Pancreas (tissue), 10 donors: Measurements from ENCODE around the gene COX5A. TPM values are rescaled to one million over a fixed set of nuclear protein-coding genes. Genes with fewer than 3 reads are reported as not detected.
"Not testable (repeated sequence)": the region's sequence is repeated elsewhere in the genome, so short reads cannot be mapped to it uniquely, and the experiment has no call there.

Experiments used
- ATAC-seq, 4 donors: fragments of 200-7000 bp; cut with Tn5 transposase; one replicate each; pipeline versions ENCODE4 v1.8.0 to v1.9.1; 2020; ENCODE audit warnings: mild to moderate bottlenecking in 4 of 4, moderate library complexity in 4 of 4
- DNase-seq, 6 donors: peaks; one replicate each; pipeline ENCODE4 v3.0.0-alpha.2; 2020
- FAIRE-seq: peaks from 2 replicates; lab custom pipeline; 2012; peaks lifted over from hg19 to GRCh38; lab: Jason Lieb, UNC
- H3K27ac ChIP-seq, 4 donors: fragments of 200-600 bp; sonication (generic); 1 replicate in 3 of 4; 2 replicates in 1 of 4; pipeline versions ENCODE4 v1.5.0 to v1.8.0; 2020
- H3K27me3 ChIP-seq, 4 donors: fragments of 200-600 bp; one replicate each; pipeline ENCODE4 v1.8.0; 2021
- H3K36me3 ChIP-seq, 3 donors: fragments of 200-600 bp; sonication (generic) in 1 of 3; one replicate each; pipeline versions ENCODE4 v1.5.0 to v1.8.0; 2020 to 2021
- H3K4me1 ChIP-seq, 3 donors: fragments of 200-600 bp; one replicate each; pipeline ENCODE4 v1.8.0; 2021
- H3K4me3 ChIP-seq, 4 donors: fragments of 200-600 bp; sonication (generic) in 2 of 4; one replicate each; pipeline versions ENCODE4 v1.5.0 to v1.8.0; 2020 to 2021
- H3K9me3 ChIP-seq, 4 donors: fragments of 200-600 bp; one replicate each; pipeline ENCODE4 v1.8.0; 2021
- WGBS, 2 donors: extraction: QIAGEN DNeasy Blood & Tissue Kit; methylation state at CpG; one replicate each; pipeline ENCODE4 v1.1.7; 2013; 5-methylcytosine and 5-hydroxymethylcytosine counted together
- intact Hi-C, 3 donors: fragments of 100-400 bp; cut with DNase I; formaldehyde crosslinking; loops; one replicate each; pipeline versions ENCODE4 v1.11.1 to v1.14.2; 2022
- polyA plus RNA-seq, 2 donors: library from polyadenylated mRNA; stranded (reverse); fragments of 200-250 nt; gene quantifications; one replicate each; pipeline ENCODE4 v1.2.3, GENCODE V29; 2013
- total RNA-seq, 6 donors: library from RNA; stranded (reverse); fragmentation: NEBNext Ultra II Directional in 4 of 6; extraction: Animal tissue kit (Norgen Biotek cat#: 25700) in 4 of 6; gene quantifications; one replicate each; pipeline versions ENCODE4 v1.2.1 to v1.2.4, GENCODE V29; 2021 to 2023
- TF ChIP-seq, protein P1 (sequence below), 4 donors: fragments of 200-600 bp; sonication (generic) in 3 of 4; IDR thresholded peaks; one replicate each; pipeline versions ENCODE4 v1.5.0 to v1.8.0; 2021; ENCODE audit warnings: antibody characterized with exemption in 4 of 4
- donor health status: healthy with polysubstance abuse.
- donor health status: DM: no; HTN: no; CAD: no; lungs with moderate emphysema.
- donor health status: DM: no; HTN: no; CAD: no.
- donor health status: control.
- donor health status: control.
- donor health status: Bipolar disorder and iron deficiency.
- donor health status: DM: yes; HTN: yes; CAD: no.
- donor health status: DM: no; HTN: no; CAD: no.
- donor health status: DM: no; HTN: no; CAD: no.
- donor health status: DM: yes; HTN: yes; CAD: no.

Gene COX5A
- total and polyA plus RNA-seq, 8 donors = 76.4 to 127 (median 92.7) TPM

DNA sequence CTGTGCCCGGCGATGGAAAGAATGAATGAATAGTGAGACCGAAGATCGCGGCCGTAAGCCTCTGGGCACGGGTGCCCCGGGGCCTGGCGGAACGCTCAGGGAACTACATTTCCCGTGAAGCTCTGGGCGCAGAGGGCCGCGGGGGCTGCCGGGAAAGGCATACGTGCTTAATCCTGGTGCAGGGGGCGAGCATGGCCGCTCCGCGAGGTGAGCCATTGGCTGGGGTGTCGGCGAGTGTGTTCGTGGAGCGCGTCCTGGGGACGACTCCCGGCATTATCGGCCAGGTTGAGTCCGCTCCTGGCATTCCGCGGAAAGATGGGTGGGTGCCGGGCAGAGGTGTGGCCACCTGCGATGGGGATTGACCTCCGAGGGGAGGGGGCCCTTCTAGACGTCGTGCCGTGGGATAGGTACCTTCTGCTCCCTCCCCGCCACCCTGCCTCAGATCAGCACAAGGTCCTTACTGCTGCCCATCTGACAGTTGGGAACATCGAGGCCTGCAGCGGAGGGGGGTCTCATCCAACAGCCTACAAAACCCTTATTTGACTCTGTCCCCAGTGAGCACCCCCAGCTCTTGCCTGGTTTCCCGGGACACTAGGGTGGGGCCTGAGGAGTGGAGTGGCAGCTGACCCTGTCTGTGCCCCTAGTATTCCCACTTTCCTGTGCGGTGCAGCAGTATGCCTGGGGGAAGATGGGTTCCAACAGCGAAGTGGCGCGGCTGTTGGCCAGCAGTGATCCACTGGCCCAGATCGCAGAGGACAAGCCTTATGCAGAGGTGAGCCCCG lies 47.8 kb downstream of the COX5A start, which contains the start of gene MPI:
Gene MPI, plus strand, starts transcription at position 160 of the 782 bp plus-strand sequence. Its CDS starts 32 bp downstream, at position 192.
- Histone ChIP-seq H3K27ac (peak within 1 kb of the TSS in 3 of 4 donors; percentile 39 to 81 (median 75)), H3K4me3 (peak within 1 kb of the TSS; percentile 70 to 95 (median 84)), H3K4me1 (peaks cover 0 to 23% (median 4%) of the 10 kb centered on the region in 3 donors), H3K36me3 (no peaks in the 10 kb centered on the region), H3K9me3 (no peaks in the 10 kb centered on the region), H3K27me3 (no peaks in the 10 kb centered on the region)
- FAIRE-seq (no peak), ATAC-seq (peak; percentile 93 to 99 (median 96)), DNase-seq (peak; percentile 77 to 93 (median 84))
- TF ChIP-seq, protein P1, sequence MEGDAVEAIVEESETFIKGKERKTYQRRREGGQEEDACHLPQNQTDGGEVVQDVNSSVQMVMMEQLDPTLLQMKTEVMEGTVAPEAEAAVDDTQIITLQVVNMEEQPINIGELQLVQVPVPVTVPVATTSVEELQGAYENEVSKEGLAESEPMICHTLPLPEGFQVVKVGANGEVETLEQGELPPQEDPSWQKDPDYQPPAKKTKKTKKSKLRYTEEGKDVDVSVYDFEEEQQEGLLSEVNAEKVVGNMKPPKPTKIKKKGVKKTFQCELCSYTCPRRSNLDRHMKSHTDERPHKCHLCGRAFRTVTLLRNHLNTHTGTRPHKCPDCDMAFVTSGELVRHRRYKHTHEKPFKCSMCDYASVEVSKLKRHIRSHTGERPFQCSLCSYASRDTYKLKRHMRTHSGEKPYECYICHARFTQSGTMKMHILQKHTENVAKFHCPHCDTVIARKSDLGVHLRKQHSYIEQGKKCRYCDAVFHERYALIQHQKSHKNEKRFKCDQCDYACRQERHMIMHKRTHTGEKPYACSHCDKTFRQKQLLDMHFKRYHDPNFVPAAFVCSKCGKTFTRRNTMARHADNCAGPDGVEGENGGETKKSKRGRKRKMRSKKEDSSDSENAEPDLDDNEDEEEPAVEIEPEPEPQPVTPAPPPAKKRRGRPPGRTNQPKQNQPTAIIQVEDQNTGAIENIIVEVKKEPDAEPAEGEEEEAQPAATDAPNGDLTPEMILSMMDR (IDR thresholded peaks at IDR 0.05) = no peak
- 1% methylated on average over 47 of the region's 47 CpGs for WGBS, 2 donors
- intact Hi-C loops = no loop called here

DNA sequence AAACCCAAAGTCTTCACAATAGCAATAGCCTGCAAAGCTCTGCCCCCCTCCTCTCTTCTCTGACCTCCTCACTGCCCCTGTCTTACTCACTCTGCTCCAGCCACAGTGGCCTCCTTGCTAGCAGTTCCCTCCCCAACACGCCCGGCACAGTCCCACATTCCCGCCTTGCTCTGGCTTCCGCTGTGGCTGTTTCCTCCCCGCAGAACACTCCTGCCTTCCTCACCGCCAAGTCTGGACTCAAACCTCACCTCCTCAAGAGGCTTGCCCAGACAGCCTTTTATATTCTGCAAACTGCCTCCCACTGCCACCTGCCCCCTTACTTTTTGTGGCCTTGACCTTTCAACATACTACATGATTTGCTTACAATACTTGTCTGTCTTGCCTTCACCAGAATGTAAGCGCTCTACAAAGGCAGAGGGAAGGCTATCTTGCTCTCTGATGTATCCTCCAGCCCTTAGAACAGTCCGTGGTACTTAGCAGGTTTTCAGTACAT lies 48.4 kb downstream of the COX5A start:
- Histone ChIP-seq H3K27ac (peak overlapping the region in 3 of 4 donors; percentile 39 to 81 (median 75)), H3K4me3 (peak overlapping the region; percentile 70 to 95 (median 84)), H3K36me3 (no peaks in the 10 kb centered on the region), H3K9me3 (no peaks in the 10 kb centered on the region), H3K4me1 (peaks cover 0 to 23% (median 4%) of the 10 kb centered on the region in 3 donors), H3K27me3 (no peaks in the 10 kb centered on the region)
- DNase-seq (peak in 1 of 6 donors; percentile 23), FAIRE-seq (no peak), ATAC-seq (peak; percentile 9 to 28 (median 18))
- intact Hi-C loops = no loop called here
- TF ChIP-seq, protein P1 (IDR thresholded peaks at IDR 0.05) = no peak
- 49 to 52% methylated on average over 8 of the region's 8 CpGs for WGBS, 2 donors

DNA sequence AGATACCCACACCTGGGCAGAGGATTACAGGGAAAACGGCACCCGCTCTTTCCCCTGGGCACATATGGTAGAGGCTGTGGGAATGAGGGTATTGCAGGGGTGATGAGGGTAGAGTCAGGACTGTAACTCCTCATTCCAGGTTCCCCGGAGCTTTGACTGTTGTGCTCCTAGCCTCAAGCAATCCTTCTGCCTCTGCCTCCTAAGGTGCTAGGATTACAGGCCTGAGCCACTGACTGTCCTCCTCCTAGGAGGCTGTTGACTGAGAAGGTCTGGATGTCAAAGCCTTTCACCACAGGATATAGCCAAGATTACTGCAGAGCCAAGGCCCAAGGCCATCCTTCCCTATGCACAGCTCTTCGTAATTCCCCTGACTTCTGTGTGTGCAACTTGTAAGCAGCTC lies 49.2 kb downstream of the COX5A start:
- intact Hi-C loops = no loop called here
- Histone ChIP-seq H3K36me3 (no peaks in the 10 kb centered on the region), H3K9me3 (no peaks in the 10 kb centered on the region), H3K27ac (no peak overlapping the region), H3K4me3 (no peak overlapping the region), H3K27me3 (no peaks in the 10 kb centered on the region), H3K4me1 (peaks cover 0 to 23% (median 4%) of the 10 kb centered on the region in 3 donors)
- ATAC-seq (no peak), DNase-seq (no peak), FAIRE-seq (no peak)
- TF ChIP-seq, protein P1 (IDR thresholded peaks at IDR 0.05) = no peak
- 91 to 95% methylated on average over 4 of the region's 4 CpGs for WGBS, 2 donors

DNA sequence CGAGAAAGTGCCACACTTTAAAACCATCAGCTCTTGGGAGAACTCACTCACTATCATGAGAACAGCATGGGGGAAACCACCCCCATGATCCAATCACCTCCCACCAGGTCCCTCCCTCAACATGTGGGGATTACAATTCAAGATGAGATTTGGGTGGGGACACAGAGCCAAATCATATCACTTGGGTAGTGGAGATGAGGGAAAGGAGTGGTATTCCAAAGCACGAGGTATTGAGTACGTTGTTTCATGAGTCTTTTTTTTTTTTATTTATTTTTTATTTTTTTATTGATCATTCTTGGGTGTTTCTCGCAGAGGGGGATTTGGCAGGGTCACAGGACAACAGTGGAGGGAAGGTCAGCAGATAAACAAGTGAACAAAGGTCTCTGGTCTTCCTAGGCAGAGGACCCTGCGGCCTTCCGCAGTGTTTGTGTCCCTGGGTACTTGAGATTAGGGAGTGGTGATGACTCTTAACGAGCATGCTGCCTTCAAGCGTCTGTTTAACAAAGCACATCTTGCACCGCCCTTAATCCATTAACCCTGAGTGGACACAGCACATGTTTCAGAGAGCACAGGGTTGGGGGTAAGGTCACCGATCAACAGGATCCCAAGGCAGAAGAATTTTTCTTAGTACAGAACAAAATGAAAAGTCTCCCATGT lies 50.2 kb downstream of the COX5A start:
- WGBS, 2 donors = 75 to 88% methylated on average over 6 to 8 of the region's 10 CpGs
- FAIRE-seq, intact Hi-C loops: not testable (repeated sequence)

DNA sequence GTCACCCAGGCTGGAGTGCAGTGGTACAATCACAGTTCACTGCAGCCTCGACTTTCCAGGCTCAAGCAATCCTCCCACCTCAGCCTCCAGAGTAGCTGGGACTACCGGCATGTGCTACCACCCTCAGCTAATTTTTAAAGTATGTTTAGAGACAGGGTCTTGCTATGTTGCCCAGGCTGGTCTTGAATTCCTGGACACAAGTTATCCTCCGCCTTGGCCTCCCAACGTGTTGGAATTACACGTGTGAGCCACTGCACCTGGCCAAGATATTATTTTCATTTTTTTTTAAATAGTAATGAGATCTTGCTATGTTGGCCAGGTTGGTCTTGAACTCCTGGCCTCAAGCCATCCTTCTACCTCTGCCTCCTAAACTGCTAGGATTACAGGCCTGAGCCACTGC lies 52.4 kb downstream of the COX5A start:
- Histone ChIP-seq H3K27ac (no peak overlapping the region), H3K4me3 (no peak overlapping the region), H3K36me3 (no peaks in the 10 kb centered on the region), H3K27me3 (no peaks in the 10 kb centered on the region), H3K4me1 (peaks cover 0 to under 1% (median 0%) of the 10 kb centered on the region in 3 donors), H3K9me3 (no peaks in the 10 kb centered on the region)
- WGBS, 2 donors = 67 to 70% methylated on average over 5 of the region's 5 CpGs
- FAIRE-seq = no peak
- intact Hi-C loops = no loop called here
- ATAC-seq = no peak
- no peak for DNase-seq
- TF ChIP-seq, protein P1 (IDR thresholded peaks at IDR 0.05) = no peak

More for the DNA sequence above, 50.2 kb downstream of the COX5A start:
- ATAC-seq, H3K36me3 ChIP-seq, DNase-seq, H3K9me3 ChIP-seq, H3K27ac ChIP-seq, H3K27me3 ChIP-seq, H3K4me3 ChIP-seq: not testable (repeated sequence)
- H3K4me1 ChIP-seq = peaks cover 0 to 22% (median 4%) of the 10 kb centered on the region in 3 donors
